Muscle of leg (tissue), 11 donors: ENCODE measurements around the gene CFAP210. TPM values are rescaled to one million over a fixed set of nuclear protein-coding genes. Genes with fewer than 3 reads are reported as not detected.
A peak's percentile ranks its signal among the peaks of the same experiment; 100 is the strongest.
"Not testable (repeated sequence)": the region's sequence is repeated elsewhere in the genome, so short reads cannot be mapped to it uniquely, and the experiment has no call there.

Experiments
- DNase-seq: peaks from one replicate; pipeline ENCODE4 v3.0.0; 2013
- H3K27ac ChIP-seq: one replicate; pipeline ENCODE4 v1.5.1; 2013; ENCODE audit warnings: mild to moderate bottlenecking, low read length, control low read depth
- H3K27me3 ChIP-seq: one replicate; pipeline ENCODE4 v1.6.1; 2013; ENCODE audit warnings: low read length; ENCODE audit not compliant: control insufficient read depth, insufficient read depth
- H3K36me3 ChIP-seq: one replicate; pipeline ENCODE4 v1.6.1; 2013; ENCODE audit warnings: low read length; ENCODE audit not compliant: control insufficient read depth, insufficient read depth
- H3K4me1 ChIP-seq: one replicate; pipeline ENCODE4 v1.6.1; 2013; ENCODE audit warnings: low read length; ENCODE audit not compliant: control insufficient read depth, insufficient read depth
- H3K4me3 ChIP-seq: one replicate; pipeline ENCODE4 v1.5.1; 2013; ENCODE audit warnings: low read length, control low read depth
- H3K9me3 ChIP-seq: replicated peaks from 2 replicates; pipeline ENCODE4 v1.6.1; 2013; ENCODE audit warnings: low read depth, low read length; ENCODE audit not compliant: control insufficient read depth
- WGBS: methylation state at CpG from one replicate; pipeline ENCODE4 v1.1.5; 2013; ENCODE audit warnings: missing lambda C conversion rate; ENCODE audit not compliant: insufficient coverage; 5-methylcytosine and 5-hydroxymethylcytosine counted together
- polyA plus RNA-seq, 8 donors: library from polyadenylated mRNA; unstranded; fragments of 120-200 nt; gene quantifications; one replicate each; pipeline versions ENCODE4 v1.2.1 to v1.2.3, GENCODE V29; 2013; ENCODE audit warnings: inconsistent platforms in 1 of 8, low replicate concordance in 1 of 8; ENCODE audit not compliant: insufficient read length in 8 of 8, insufficient read depth in 1 of 8
- total RNA-seq: library from RNA; stranded (reverse); fragments of 120-200 nt; gene quantifications from one replicate; pipeline ENCODE4 v1.2.4, GENCODE V29; 2013

The CFAP210 gene
- total and polyA plus RNA-seq, 9 donors = 0.10 to 0.57 (median 0.17) TPM; not detected in 1

- Histone ChIP-seq H3K27ac (peak overlapping the region; percentile 93), H3K27me3 (no peaks in the 10 kb centered on the region)
- WGBS = no CpG with 5 or more reads among the region's 8 CpGs
These were observed 672 bp upstream of the CFAP210 start for GRCh38 chr2:169694894-169695260.

GRCh38 chr2:169693360-169693759 is 845 bp downstream of the CFAP210 start:
- Histone ChIP-seq H3K27ac (no peak overlapping the region), H3K36me3 (no peaks in the 10 kb centered on the region), H3K9me3 (peaks cover 2% of the 10 kb centered on the region), H3K4me1 (peaks cover 4% of the 10 kb centered on the region), H3K27me3 (no peaks in the 10 kb centered on the region), H3K4me3 (no peak overlapping the region)
- peak; percentile 49 for DNase-seq
- no CpG with 5 or more reads among the region's 4 CpGs for WGBS

More at GRCh38 chr2:169694894-169695260, 672 bp upstream of the CFAP210 start:
- DNase-seq = no peak
- peaks cover 2% of the 10 kb centered on the region for H3K9me3 ChIP-seq
- peak overlapping the region; percentile 99 for H3K4me3 ChIP-seq
- peaks cover 4% of the 10 kb centered on the region for H3K4me1 ChIP-seq
- H3K36me3 ChIP-seq = no peaks in the 10 kb centered on the region

GRCh38 chr2:169692718-169693117 is 1.5 kb downstream of the CFAP210 start:
- Histone ChIP-seq H3K4me3 (no peak overlapping the region), H3K9me3 (peaks cover 2% of the 10 kb centered on the region), H3K4me1 (peaks cover 4% of the 10 kb centered on the region), H3K27ac (no peak overlapping the region), H3K36me3 (no peaks in the 10 kb centered on the region), H3K27me3 (no peaks in the 10 kb centered on the region)
- WGBS = no CpG with 5 or more reads among the region's 3 CpGs
- DNase-seq = no peak

- peaks cover 4% of the 10 kb centered on the region for H3K4me1 ChIP-seq
- H3K27ac ChIP-seq = no peak overlapping the region
- WGBS = no CpG with 5 or more reads among the region's 1 CpG
- peaks cover 2% of the 10 kb centered on the region for H3K9me3 ChIP-seq
- no peaks in the 10 kb centered on the region for H3K27me3 ChIP-seq
- H3K36me3 ChIP-seq = no peaks in the 10 kb centered on the region
- DNase-seq = no peak
- H3K4me3 ChIP-seq = no peak overlapping the region
These were observed 3.2 kb downstream of the CFAP210 start for GRCh38 chr2:169690958-169691357.

- not testable (repeated sequence) for H3K4me3 ChIP-seq, H3K4me1 ChIP-seq, H3K27ac ChIP-seq, H3K27me3 ChIP-seq, DNase-seq, H3K9me3 ChIP-seq, H3K36me3 ChIP-seq
These were observed 6.3 kb downstream of the CFAP210 start for GRCh38 chr2:169687943-169688342.

- not testable (repeated sequence) for H3K27me3 ChIP-seq, DNase-seq, H3K9me3 ChIP-seq, H3K36me3 ChIP-seq, H3K27ac ChIP-seq, H3K4me3 ChIP-seq, H3K4me1 ChIP-seq
- no CpG with 5 or more reads among the region's 4 CpGs for WGBS
These were observed 7.4 kb downstream of the CFAP210 start for GRCh38 chr2:169686825-169687224.

- H3K27ac ChIP-seq, H3K9me3 ChIP-seq, H3K36me3 ChIP-seq, DNase-seq, H3K4me3 ChIP-seq, H3K27me3 ChIP-seq, H3K4me1 ChIP-seq: not testable (repeated sequence)
- WGBS = no CpG with 5 or more reads among the region's 2 CpGs
These were observed 9.5 kb downstream of the CFAP210 start for GRCh38 chr2:169684712-169685111.

- H3K4me1 ChIP-seq = no peaks in the 10 kb centered on the region
- H3K27ac ChIP-seq = no peak overlapping the region
- no CpG with 5 or more reads among the region's 3 CpGs for WGBS
- no peaks in the 10 kb centered on the region for H3K27me3 ChIP-seq
- no peaks in the 10 kb centered on the region for H3K9me3 ChIP-seq
- H3K4me3 ChIP-seq = no peak overlapping the region
- H3K36me3 ChIP-seq = no peaks in the 10 kb centered on the region
- DNase-seq = no peak
These were observed 10.1 kb downstream of the CFAP210 start for GRCh38 chr2:169684135-169684565.

- WGBS = 80% methylated on average over 1 of the region's 3 CpGs
- no peak for DNase-seq
- Histone ChIP-seq H3K27me3 (no peaks in the 10 kb centered on the region), H3K36me3 (no peaks in the 10 kb centered on the region), H3K4me1 (no peaks in the 10 kb centered on the region), H3K27ac (no peak overlapping the region), H3K4me3 (no peak overlapping the region), H3K9me3 (no peaks in the 10 kb centered on the region)
These were observed 10.6 kb downstream of the CFAP210 start for GRCh38 chr2:169683425-169684134.

GRCh38 chr2:169683054-169683424 is 11.2 kb downstream of the CFAP210 start:
- Histone ChIP-seq H3K4me1 (no peaks in the 10 kb centered on the region), H3K27me3 (no peaks in the 10 kb centered on the region), H3K4me3 (no peak overlapping the region), H3K36me3 (no peaks in the 10 kb centered on the region), H3K27ac (no peak overlapping the region), H3K9me3 (no peaks in the 10 kb centered on the region)
- DNase-seq = no peak
- WGBS = no CpG with 5 or more reads among the region's 3 CpGs

- Histone ChIP-seq H3K4me1 (no peaks in the 10 kb centered on the region), H3K4me3 (no peak overlapping the region), H3K27me3 (no peaks in the 10 kb centered on the region), H3K9me3 (no peaks in the 10 kb centered on the region), H3K36me3 (no peaks in the 10 kb centered on the region), H3K27ac (no peak overlapping the region)
- 100% methylated on average over 3 of the region's 6 CpGs for WGBS
- no peak for DNase-seq
These were observed 17.4 kb downstream of the CFAP210 start for GRCh38 chr2:169676850-169677249.
